H1 (cell line): Measurements from ENCODE around the gene GNRHR. TPM values are rescaled to one million over a fixed set of nuclear protein-coding genes. Genes with fewer than 3 reads are reported as not detected.

Source experiments
- CTCF ChIA-PET: fragments of 300-600 bp; sonication (Branson Sonifier 250); formaldehyde crosslinking; loops from one replicate; lab custom pipeline; 2021; ENCODE audit not compliant: partially characterized antibody; lab: Charles Lee
- POLR2A ChIA-PET: fragments of 300-600 bp; sonication (Branson Sonifier 250); formaldehyde crosslinking; loops from one replicate; lab custom pipeline; 2021; ENCODE audit warnings: inconsistent platforms; ENCODE audit not compliant: partially characterized antibody; lab: Charles Lee
- DNase-seq, 2 experiments: peaks; one replicate each; pipeline versions ENCODE4 v3.0.0 to v3.0.0-alpha.2; 2010 to 2022; ENCODE audit warnings: low spot score in 2 of 2, low read depth in 1 of 2, mixed read lengths in 1 of 2
- FAIRE-seq: peaks from 2 replicates; lab custom pipeline; 2011; peaks lifted over from hg19 to GRCh38; lab: Jason Lieb, UNC
- H2AFZ ChIP-seq: 2 replicates; pipeline ENCODE4 v1.8.1; 2012; ENCODE audit warnings: low read length, inconsistent platforms
- H2AK5ac ChIP-seq: 2 replicates; pipeline ENCODE4 v1.6.1; 2013; ENCODE audit warnings: low read depth, low read length
- H2BK120ac ChIP-seq: replicated peaks from 2 replicates; pipeline ENCODE3; 2013; ENCODE audit warnings: low read depth, low read length, inconsistent platforms
- H2BK12ac ChIP-seq: 2 replicates; pipeline ENCODE4 v1.6.1; 2013; ENCODE audit warnings: low read depth, low read length
- H2BK15ac ChIP-seq: 2 replicates; pipeline ENCODE4 v1.6.1; 2013; ENCODE audit warnings: low read length
- H2BK20ac ChIP-seq: 2 replicates; pipeline ENCODE4 v1.6.1; 2013; ENCODE audit warnings: low read length
- H2BK5ac ChIP-seq: 2 replicates; pipeline ENCODE4 v1.6.1; 2013; ENCODE audit warnings: low read depth, low read length
- H3K14ac ChIP-seq: 2 replicates; pipeline ENCODE4 v1.6.1; 2013; ENCODE audit warnings: inconsistent platforms; ENCODE audit not compliant: insufficient read length
- H3K18ac ChIP-seq: 2 replicates; pipeline ENCODE4 v1.6.1; 2013; ENCODE audit warnings: low read length; ENCODE audit errors: extremely low read depth
- H3K23ac ChIP-seq: 2 replicates; pipeline ENCODE4 v1.6.1; 2013; ENCODE audit warnings: inconsistent platforms; ENCODE audit not compliant: insufficient read length
- H3K23me2 ChIP-seq: 2 replicates; pipeline ENCODE4 v1.6.1; 2013; ENCODE audit warnings: low read depth, low read length
- H3K27ac ChIP-seq: 2 replicates; pipeline ENCODE4 v1.6.1; 2011; ENCODE audit warnings: low read depth, low read length, inconsistent platforms
- H3K27me3 ChIP-seq, 4 experiments: replicated peaks in 1 of 4; 1 replicate in 1 of 4; 2 replicates in 3 of 4; pipeline versions ENCODE4 v1.6.1 to v1.8.1; 2011 to 2013; ENCODE audit warnings: low read length in 3 of 4, mild to moderate bottlenecking in 3 of 4, inconsistent platforms in 2 of 4, mixed read lengths in 2 of 4, moderate library complexity in 1 of 4; ENCODE audit not compliant: control insufficient read depth in 3 of 4, insufficient read depth in 3 of 4; ENCODE audit errors: extremely low read depth in 1 of 4
- H3K36me3 ChIP-seq, 4 experiments: 2 replicates each; pipeline versions ENCODE4 v1.6.1 to v1.8.1; 2011 to 2013; ENCODE audit warnings: mild to moderate bottlenecking in 4 of 4, low read length in 3 of 4, moderate library complexity in 2 of 4, control low read depth in 1 of 4, inconsistent platforms in 1 of 4; ENCODE audit not compliant: insufficient read depth in 4 of 4, control insufficient read depth in 2 of 4
- H3K4ac ChIP-seq: replicated peaks from 2 replicates; pipeline ENCODE3; 2013; ENCODE audit warnings: low read length, low read depth, mixed read lengths, inconsistent platforms; ENCODE audit not compliant: insufficient read length
- H3K4me1 ChIP-seq, 4 experiments: replicated peaks in 1 of 4; 1 replicate in 1 of 4; 2 replicates in 3 of 4; pipeline versions ENCODE4 v1.6.1 to v1.8.1; 2011 to 2013; ENCODE audit warnings: low read length in 3 of 4, inconsistent platforms in 2 of 4, mixed read lengths in 1 of 4; ENCODE audit not compliant: insufficient read depth in 4 of 4, control insufficient read depth in 3 of 4
- H3K4me2 ChIP-seq, 2 experiments: 2 replicates each; pipeline versions ENCODE4 v1.6.1 to v1.8.1; 2011 to 2013; ENCODE audit warnings: low read depth in 2 of 2, low read length in 2 of 2, control low read depth in 1 of 2, inconsistent platforms in 1 of 2, mild to moderate bottlenecking in 1 of 2; ENCODE audit not compliant: insufficient read depth in 1 of 2
- H3K4me3 ChIP-seq, 4 experiments: fragments of 200-600, 300-600 bp in 1 of 4; sonication (generic), shearing (Covaris generic), sonication (Bioruptor Twin) in 1 of 4; 2 replicates each; pipeline versions ENCODE4 v1.5.1 to v1.8.1; 2011 to 2016; ENCODE audit warnings: low read length in 4 of 4, low read depth in 3 of 4, control low read depth in 2 of 4, inconsistent platforms in 2 of 4, mild to moderate bottlenecking in 2 of 4, mixed read lengths in 1 of 4, moderate library complexity in 1 of 4; ENCODE audit not compliant: insufficient read depth in 2 of 4; ENCODE audit errors: extremely low read depth in 1 of 4
- H3K56ac ChIP-seq: replicated peaks from 2 replicates; pipeline ENCODE3; 2013; ENCODE audit warnings: low read depth, mild to moderate bottlenecking, mixed read lengths, low read length, inconsistent platforms; ENCODE audit not compliant: insufficient read length
- H3K79me1 ChIP-seq: 2 replicates; pipeline ENCODE4 v1.6.1; 2013; ENCODE audit warnings: low read depth, low read length, control low read depth
- H3K79me2 ChIP-seq, 2 experiments: 2 replicates each; pipeline versions ENCODE4 v1.6.1 to v1.8.1; 2012 to 2013; ENCODE audit warnings: low read length in 2 of 2, mild to moderate bottlenecking in 2 of 2, inconsistent platforms in 1 of 2; ENCODE audit not compliant: insufficient read depth in 2 of 2, control insufficient read depth in 1 of 2
- H3K9ac ChIP-seq, 4 experiments: replicated peaks in 1 of 4; 1 replicate in 1 of 4; 2 replicates in 3 of 4; pipeline versions ENCODE4 v1.6.1 to v1.8.1; 2011 to 2013; ENCODE audit warnings: low read depth in 3 of 4, low read length in 3 of 4, control low read depth in 2 of 4, mild to moderate bottlenecking in 2 of 4, moderate library complexity in 2 of 4, inconsistent platforms in 1 of 4; ENCODE audit errors: extremely low read depth in 1 of 4
- H3K9me3 ChIP-seq, 2 experiments: 2 replicates each; pipeline versions ENCODE4 v1.6.1 to v1.8.1; 2012 to 2013; ENCODE audit warnings: mild to moderate bottlenecking in 2 of 2, moderate library complexity in 2 of 2, control low read depth in 1 of 2, inconsistent platforms in 1 of 2, low read depth in 1 of 2, low read length in 1 of 2, mixed read lengths in 1 of 2; ENCODE audit not compliant: insufficient read depth in 2 of 2
- H4K20me1 ChIP-seq, 2 experiments: replicated peaks in 1 of 2; 2 replicates each; pipeline versions ENCODE3 to v1.8.1; 2011 to 2013; ENCODE audit warnings: inconsistent platforms in 2 of 2, low read length in 2 of 2, mild to moderate bottlenecking in 1 of 2; ENCODE audit not compliant: insufficient read depth in 2 of 2, control insufficient read depth in 1 of 2
- H4K5ac ChIP-seq: 2 replicates; pipeline ENCODE4 v1.6.1; 2013; ENCODE audit warnings: low read length, low read depth, mixed read lengths, inconsistent platforms; ENCODE audit not compliant: insufficient read length
- H4K8ac ChIP-seq: 2 replicates; pipeline ENCODE4 v1.8.0; 2013; ENCODE audit warnings: mild to moderate bottlenecking, moderate library complexity, low read length, inconsistent platforms; ENCODE audit not compliant: insufficient read depth; ENCODE audit errors: extremely low read depth
- H4K91ac ChIP-seq: replicated peaks from 2 replicates; pipeline ENCODE3; 2013; ENCODE audit warnings: low read length, mixed read lengths, inconsistent platforms; ENCODE audit not compliant: insufficient read length
- CREB1 ChIP-seq: IDR thresholded peaks from 2 replicates; pipeline ENCODE4 v1.6.1; 2012; ENCODE audit warnings: inconsistent platforms
- EGR1 ChIP-seq: IDR thresholded peaks from 2 replicates; pipeline ENCODE4 v1.6.1; 2011; ENCODE audit warnings: low read depth, low read length, borderline replicate concordance
- JUN ChIP-seq: IDR thresholded peaks from 2 replicates; pipeline ENCODE4 v1.6.1; 2011; ENCODE audit warnings: low read depth, mild to moderate bottlenecking, improper control_type of control experiment, low read length
- JUND ChIP-seq: IDR thresholded peaks from 2 replicates; pipeline ENCODE4 v1.6.1; 2011; ENCODE audit warnings: mild to moderate bottlenecking, improper control_type of control experiment, low read length
- KDM5A ChIP-seq: fragments of 200-600 bp; IDR thresholded peaks from 2 replicates; pipeline ENCODE4 v1.7.1; 2012; ENCODE audit warnings: mild to moderate bottlenecking, low read length, inconsistent platforms, mixed read lengths
- MAFK ChIP-seq: IDR thresholded peaks from 2 replicates; pipeline ENCODE4 v1.6.1; 2012; ENCODE audit warnings: low read depth, mild to moderate bottlenecking, improper control_type of control experiment, low read length
- NANOG ChIP-seq: IDR thresholded peaks from 2 replicates; pipeline ENCODE4 v1.6.1; 2011; ENCODE audit warnings: low read length, low read depth, mild to moderate bottlenecking, inconsistent platforms; ENCODE audit not compliant: insufficient read depth, poor library complexity, severe bottlenecking
- POLR2A ChIP-seq, 2 experiments: IDR thresholded peaks; 1 replicate in 1 of 2; 2 replicates in 1 of 2; pipeline ENCODE4 v1.6.1; 2011; ENCODE audit warnings: low read depth in 2 of 2, low read length in 2 of 2, mild to moderate bottlenecking in 2 of 2; ENCODE audit errors: control extremely low read depth in 1 of 2
- RFX5 ChIP-seq: IDR thresholded peaks from 2 replicates; pipeline ENCODE4 v1.6.1; 2011; ENCODE audit warnings: low read depth, low read length, improper control_type of control experiment, borderline replicate concordance
- RNF2 ChIP-seq: fragments of 200-900, 300-1000 bp; sonication (generic); IDR thresholded peaks from 2 replicates; pipeline ENCODE4 v1.7.1; 2016; ENCODE audit warnings: borderline replicate concordance, low read depth, mild to moderate bottlenecking, antibody characterized with exemption, low read length; ENCODE audit not compliant: poor library complexity, severe bottlenecking; ENCODE audit errors: missing control alignments
- RXRA ChIP-seq: IDR thresholded peaks from 2 replicates; pipeline ENCODE4 v1.6.1; 2011; ENCODE audit warnings: low read depth, mild to moderate bottlenecking, low read length, moderate library complexity; ENCODE audit not compliant: insufficient read depth
- SRF ChIP-seq: IDR thresholded peaks from 2 replicates; pipeline ENCODE4 v1.6.1; 2011; ENCODE audit warnings: mild to moderate bottlenecking, low read depth, low read length, moderate library complexity
- ZNF274 ChIP-seq: IDR thresholded peaks from 2 replicates; pipeline ENCODE4 v1.7.0; 2012; ENCODE audit warnings: low read length, borderline replicate concordance; ENCODE audit errors: extremely low read depth
- WGBS, 2 experiments: shearing (Covaris generic) in 1 of 2; methylation state at CpG; one replicate each; pipeline versions ENCODE4 v1.1.6 to v1.1.7; 2013 to 2015; ENCODE audit warnings: low lambda C conversion rate in 2 of 2, mixed read lengths in 2 of 2, inconsistent platforms in 1 of 2, low coverage in 1 of 2, missing lambda C conversion rate in 1 of 2; ENCODE audit not compliant: insufficient replicate concordance in 2 of 2, insufficient coverage in 1 of 2, insufficient read length in 1 of 2; ENCODE audit errors: extremely low coverage in 1 of 2, missing lambda C conversion rate in 1 of 2; 5-methylcytosine and 5-hydroxymethylcytosine counted together
- polyA plus RNA-seq, 7 experiments: library from polyadenylated mRNA; depleted of rRNA in 3 of 7; stranded (reverse) in 5 of 7; unstranded in 2 of 7; fragments of >200 nt in 5 of 7; fragments of 200-250 nt in 2 of 7; gene quantifications; 1 replicate in 5 of 7; 2 replicates in 1 of 7; 4 replicates in 1 of 7; pipeline versions ENCODE4 v1.2.1 to v1.2.3, GENCODE V29; 2011 to 2013; ENCODE audit warnings: missing spikeins in 2 of 7, mixed read lengths in 2 of 7
- total RNA-seq: library from RNA; stranded (reverse); fragmentation: NEBNext Ultra II Directional; extraction: Animal tissue kit (Norgen Biotek cat#: 25700); gene quantifications from 2 replicates; pipeline ENCODE4 v1.2.1, GENCODE V29; 2021

GNRHR gene
- total and polyA plus RNA-seq, 2 of the 8 experiments (the other 6 are each of a cell fraction or from before 2014, with no cell fraction given), result not detected

DNA sequence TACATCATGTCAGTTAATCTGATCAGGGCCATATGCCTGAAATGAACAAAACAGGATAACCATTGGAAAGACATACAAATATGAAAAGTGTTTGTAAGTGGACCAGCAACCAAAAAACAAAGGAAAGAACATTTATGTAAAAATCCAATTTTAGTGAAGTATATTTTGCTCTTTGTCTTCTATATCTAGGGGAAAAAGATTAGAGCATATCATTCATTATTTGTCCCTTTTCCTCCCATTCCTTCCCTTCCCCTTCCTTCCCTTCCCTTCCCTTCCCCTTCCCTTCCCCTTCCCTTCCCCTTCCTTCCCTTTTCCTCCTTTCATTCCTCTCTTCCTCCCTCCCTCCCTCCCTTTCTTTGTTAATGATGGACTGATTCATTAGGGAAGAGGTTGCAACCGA, 1.8 kb upstream of the GNRHR start:
- Histone ChIP-seq H3K4me3 (no peak overlapping the region), H3K4ac (no peak overlapping the region), H2BK15ac (no peak overlapping the region), H3K79me2 (no peaks in the 10 kb centered on the region), H4K20me1 (no peaks in the 10 kb centered on the region), H3K14ac (no peak overlapping the region), H3K9me3 (no peaks in the 10 kb centered on the region), H2BK12ac (no peak overlapping the region), H3K56ac (no peak overlapping the region), H4K5ac (no peak overlapping the region), H3K18ac (no peak overlapping the region), H3K9ac (no peak overlapping the region), H4K91ac (no peak overlapping the region), H4K8ac (no peak overlapping the region), H3K23ac (no peak overlapping the region), H3K79me1 (no peaks in the 10 kb centered on the region), H3K36me3 (no peaks in the 10 kb centered on the region), H3K23me2 (no peaks in the 10 kb centered on the region), H3K4me1 (peaks cover 0 to 7% (median 3%) of the 10 kb centered on the region in 4 experiments; a peak in 2 of 7 replicates), H2AK5ac (0 out of 2 replicates have a peak overlapping the region, but pooled peaks have one; percentile 57), H2AFZ (no peak overlapping the region), H2BK20ac (no peak overlapping the region), H2BK5ac (no peak overlapping the region)
- no peak for DNase-seq
- WGBS, 2 experiments, result 88% methylated on average over 1 of the region's 1 CpG; no CpG with 5 or more reads in 1 of the 2 experiments
- CTCF ChIA-PET, result interaction anchor here (0.8 to 3.1 kb wide), 5 partner anchors 9 to 41 kb away, joined by 3 to 13 read pairs (median 3); no protein-coding TSS in a partner anchor
- no peak for FAIRE-seq
- TF ChIP-seq MAFK (no peak), RFX5 (no peak), JUN (no peak), CREB1 (no peak), RXRA (no peak), JUND (no peak), ZNF274 (no peak), RNF2 (no peak), KDM5A (no peak), POLR2A (IDR thresholded peaks at IDR 0.05; ENCODE audit: control extremely low read depth in 1 of 2, low read depth in 2 of 2, low read length in 2 of 2) (no peak), SRF (no peak), EGR1 (no peak), NANOG (no peak)
- TF ChIP-seq, all 59 proteins: peak for 0
- Histone ChIP-seq H3K27ac (no peak overlapping the region), H3K27me3 (no peaks in the 10 kb centered on the region), H2BK120ac (no peak overlapping the region), H3K4me2 (no peak overlapping the region)
- POLR2A ChIA-PET, result no interaction called here
